Hypothalamus (tissue), 51 donors: ENCODE results near the gene SEC31A.
A peak's percentile ranks its signal among the peaks of the same experiment; 100 is the strongest.

Experiments used
- DNase-seq, 51 donors: peaks; one replicate each; lab custom pipeline; 2025; lab: John Stamatoyannopoulos, UW

The SEC31A gene

GRCh38 chr4:82797405-82798111 lies 93.4 kb downstream of the SEC31A start:
- peak in 27 of 51 donors; percentile 13 to 77 (median 34) for DNase-seq

- peak in 20 of 51 donors; percentile 12 to 73 (median 42) for DNase-seq
Observed at GRCh38 chr4:82797040-82797404, 93.9 kb downstream of the SEC31A start.

GRCh38 chr4:82792912-82793649 lies 97.9 kb downstream of the SEC31A start:
- DNase-seq = peak in 5 of 51 donors; percentile 22 to 81 (median 61)

- no peak for DNase-seq
Observed at GRCh38 chr4:82791179-82791578, 99.8 kb downstream of the SEC31A start.

- DNase-seq = peak in 5 of 51 donors; percentile 11 to 58 (median 34)
Observed at GRCh38 chr4:82790060-82790660, 100.8 kb downstream of the SEC31A start.

GRCh38 chr4:82789025-82789776 lies 101.8 kb downstream of the SEC31A start:
- no peak for DNase-seq

- no peak for DNase-seq
Observed at GRCh38 chr4:82787342-82787741, 103.6 kb downstream of the SEC31A start.

GRCh38 chr4:82786828-82787227 lies 104.1 kb downstream of the SEC31A start:
- no peak for DNase-seq

- DNase-seq = peak in 5 of 51 donors; percentile 17 to 81 (median 33)
Observed at GRCh38 chr4:82785611-82786400, 105.1 kb downstream of the SEC31A start.

- DNase-seq = peak in 3 of 51 donors; percentile 15 to 81 (median 22)
Observed at GRCh38 chr4:82784681-82785610, 106.0 kb downstream of the SEC31A start.

GRCh38 chr4:82782626-82783345 lies 108.2 kb downstream of the SEC31A start:
- DNase-seq = no peak

- peak in 46 of 51 donors; percentile 3 to 77 (median 50) for DNase-seq
Observed at GRCh38 chr4:82780752-82781231, 110.2 kb downstream of the SEC31A start.

- DNase-seq = no peak
Observed at GRCh38 chr4:82780170-82780751, 110.7 kb downstream of the SEC31A start.

GRCh38 chr4:82779032-82779431 lies 111.9 kb downstream of the SEC31A start:
- no peak for DNase-seq

- DNase-seq = no peak
Observed at GRCh38 chr4:82777857-82778525, 113.0 kb downstream of the SEC31A start.

GRCh38 chr4:82776925-82777542 lies 113.9 kb downstream of the SEC31A start:
- DNase-seq = no peak

GRCh38 chr4:82775243-82775642 lies 115.7 kb downstream of the SEC31A start:
- DNase-seq = no peak
